CD4-positive, alpha-beta memory T cell (primary cell): ENCODE results near the gene MAGI1. TPM values are rescaled to one million over a fixed set of nuclear protein-coding genes. Genes with fewer than 3 reads are reported as not detected.

Source experiments
- CTCF ChIA-PET: fragments of 350-600 bp; sonication (Branson Sonifier 250); formaldehyde crosslinking; loops from one replicate; lab custom pipeline; 2021; ENCODE audit warnings: inconsistent platforms; ENCODE audit not compliant: partially characterized antibody; lab: Charles Lee
- POLR2A ChIA-PET: fragments of 350-600 bp; sonication (Branson Sonifier 250); formaldehyde crosslinking; loops from one replicate; lab custom pipeline; 2021; ENCODE audit not compliant: partially characterized antibody; lab: Charles Lee
- DNase-seq, 5 donors: peaks; one replicate each; pipeline versions ENCODE4 v3.0.0 to v3.0.0-alpha.2; 2020 to 2022; ENCODE audit warnings: mixed read lengths in 1 of 5
- H3K27ac ChIP-seq: one replicate; pipeline ENCODE4 v1.7.0; 2013; ENCODE audit warnings: low read depth, low read length
- H3K27me3 ChIP-seq: 2 replicates; pipeline ENCODE4 v1.7.0; 2013; ENCODE audit warnings: mild to moderate bottlenecking, low read length, moderate library complexity; ENCODE audit not compliant: insufficient read depth
- H3K36me3 ChIP-seq: 2 replicates; pipeline ENCODE4 v1.7.0; 2013; ENCODE audit warnings: mild to moderate bottlenecking, low read length, moderate library complexity; ENCODE audit not compliant: insufficient read depth
- H3K4me1 ChIP-seq: 2 replicates; pipeline ENCODE4 v1.7.0; 2013; ENCODE audit warnings: mild to moderate bottlenecking, low read length, moderate library complexity; ENCODE audit not compliant: insufficient read depth
- H3K4me3 ChIP-seq, 2 donors: one replicate each; pipeline ENCODE4 v1.7.0; 2013; ENCODE audit warnings: low read length in 2 of 2, mild to moderate bottlenecking in 1 of 2
- H3K9me3 ChIP-seq, 2 donors: one replicate each; pipeline ENCODE4 v1.7.0; 2013; ENCODE audit warnings: low read length in 2 of 2, control low read depth in 1 of 2; ENCODE audit not compliant: control insufficient read depth in 1 of 2
- H3K27ac Mint-ChIP-seq, 7 donors: one replicate each; pipeline ENCODE4 v1.8.0; 2020 to 2021; ENCODE audit warnings: mixed read lengths in 7 of 7, mild to moderate bottlenecking in 6 of 7, inconsistent platforms in 3 of 7, moderate library complexity in 3 of 7
- H3K27me3 Mint-ChIP-seq, 2 donors: one replicate each; pipeline ENCODE4 v1.8.0; 2020 to 2021; ENCODE audit warnings: mixed read lengths in 2 of 2
- H3K36me3 Mint-ChIP-seq, 2 donors: one replicate each; pipeline ENCODE4 v1.8.0; 2020 to 2021; ENCODE audit warnings: mixed read lengths in 2 of 2, inconsistent platforms in 1 of 2, mild to moderate bottlenecking in 1 of 2
- H3K4me1 Mint-ChIP-seq, 4 donors: one replicate each; pipeline ENCODE4 v1.8.0; 2020 to 2021; ENCODE audit warnings: mixed read lengths in 4 of 4, mild to moderate bottlenecking in 1 of 4
- H3K4me3 Mint-ChIP-seq, 8 donors: one replicate each; pipeline ENCODE4 v1.8.0; 2020 to 2021; ENCODE audit warnings: mixed read lengths in 8 of 8, mild to moderate bottlenecking in 7 of 8, moderate library complexity in 6 of 8, inconsistent platforms in 3 of 8
- H3K9me3 Mint-ChIP-seq, 8 donors: one replicate each; pipeline ENCODE4 v1.8.0; 2020 to 2021; ENCODE audit warnings: mixed read lengths in 8 of 8, mild to moderate bottlenecking in 5 of 8, inconsistent platforms in 3 of 8, moderate library complexity in 1 of 8
- intact Hi-C: fragments of 100-400 bp; cut with micrococcal nuclease; formaldehyde crosslinking; loops from one replicate; pipeline ENCODE4 v1.15.1; 2023
- polyA plus RNA-seq, 2 donors: library from polyadenylated mRNA; unstranded; fragments of 300-500 nt; fragmentation: Illumina TruSeq; gene quantifications; one replicate each; pipeline ENCODE4 v1.2.3, GENCODE V29; 2021
- total RNA-seq, 2 experiments: library from RNA; stranded (reverse); gene quantifications; one replicate each; pipeline ENCODE4 v1.2.3, GENCODE V29; 2021

Gene MAGI1
- total and polyA plus RNA-seq, 4 experiments from 2014 or later = 0.20 TPM; not detected in 3

GRCh38 chr3:65438096-65438495 is 600.6 kb downstream of the MAGI1 start:
- POLR2A ChIA-PET = no interaction called here
- H3K27ac ChIP-seq = no peak overlapping the region
- H3K9me3 Mint-ChIP-seq = peaks cover 0 to 3% (median 0%) of the 10 kb centered on the region in 8 donors
- no peaks in the 10 kb centered on the region for H3K36me3 Mint-ChIP-seq
- intact Hi-C loops = no loop called here
- no peaks in the 10 kb centered on the region for H3K36me3 ChIP-seq
- no peak for DNase-seq
- no peaks in the 10 kb centered on the region for H3K27me3 ChIP-seq
- no peaks in the 10 kb centered on the region for H3K4me1 ChIP-seq
- no peak overlapping the region for H3K27ac Mint-ChIP-seq
- no peaks in the 10 kb centered on the region for H3K27me3 Mint-ChIP-seq
- CTCF ChIA-PET = no interaction called here
- H3K4me1 Mint-ChIP-seq = no peaks in the 10 kb centered on the region
- H3K9me3 ChIP-seq = no peaks in the 10 kb centered on the region
- H3K4me3 Mint-ChIP-seq = no peak overlapping the region
- H3K4me3 ChIP-seq = no peak overlapping the region

GRCh38 chr3:65436580-65436979 is 602.1 kb downstream of the MAGI1 start:
- H3K27me3 Mint-ChIP-seq = no peaks in the 10 kb centered on the region
- no peaks in the 10 kb centered on the region for H3K9me3 ChIP-seq
- H3K4me1 Mint-ChIP-seq = no peaks in the 10 kb centered on the region
- no peak overlapping the region for H3K4me3 Mint-ChIP-seq
- ChIA-PET POLR2A (no interaction called here), CTCF (no interaction called here)
- no peaks in the 10 kb centered on the region for H3K36me3 Mint-ChIP-seq
- no peaks in the 10 kb centered on the region for H3K27me3 ChIP-seq
- no peaks in the 10 kb centered on the region for H3K4me1 ChIP-seq
- no peak overlapping the region for H3K27ac ChIP-seq
- no peak for DNase-seq
- intact Hi-C loops = no loop called here
- H3K9me3 Mint-ChIP-seq = peaks cover 0 to 3% (median 0%) of the 10 kb centered on the region in 8 donors
- no peak overlapping the region for H3K27ac Mint-ChIP-seq
- H3K4me3 ChIP-seq = no peak overlapping the region
- H3K36me3 ChIP-seq = no peaks in the 10 kb centered on the region

GRCh38 chr3:65433480-65433879 is 605.2 kb downstream of the MAGI1 start:
- H3K9me3 Mint-ChIP-seq = peaks cover 0 to 8% (median under 1%) of the 10 kb centered on the region in 8 donors
- Histone ChIP-seq H3K9me3 (no peaks in the 10 kb centered on the region), H3K27ac (no peak overlapping the region), H3K27me3 (no peaks in the 10 kb centered on the region), H3K36me3 (no peaks in the 10 kb centered on the region), H3K4me3 (no peak overlapping the region), H3K4me1 (no peaks in the 10 kb centered on the region)
- intact Hi-C loops = no loop called here
- DNase-seq = no peak
- no peaks in the 10 kb centered on the region for H3K4me1 Mint-ChIP-seq
- H3K27me3 Mint-ChIP-seq = no peaks in the 10 kb centered on the region
- ChIA-PET CTCF (no interaction called here), POLR2A (no interaction called here)
- no peak overlapping the region for H3K27ac Mint-ChIP-seq
- H3K4me3 Mint-ChIP-seq = no peak overlapping the region
- H3K36me3 Mint-ChIP-seq = no peaks in the 10 kb centered on the region

GRCh38 chr3:65432388-65433003 is 606.2 kb downstream of the MAGI1 start:
- POLR2A ChIA-PET = no interaction called here

GRCh38 chr3:65425880-65426279 is 612.8 kb downstream of the MAGI1 start:
- H3K9me3 Mint-ChIP-seq = peaks cover 0 to 9% (median under 1%) of the 10 kb centered on the region in 8 donors
- H3K36me3 Mint-ChIP-seq = no peaks in the 10 kb centered on the region
- Histone ChIP-seq H3K9me3 (no peaks in the 10 kb centered on the region), H3K36me3 (no peaks in the 10 kb centered on the region), H3K27ac (no peak overlapping the region), H3K27me3 (no peaks in the 10 kb centered on the region), H3K4me3 (no peak overlapping the region), H3K4me1 (no peaks in the 10 kb centered on the region)
- no peaks in the 10 kb centered on the region for H3K4me1 Mint-ChIP-seq
- no peak overlapping the region for H3K4me3 Mint-ChIP-seq
- intact Hi-C loops = no loop called here
- ChIA-PET CTCF (interaction anchor here (1.1 kb wide), 1 partner anchor 23 kb away, joined by 3 read pairs; no protein-coding TSS in a partner anchor), POLR2A (no interaction called here)
- H3K27me3 Mint-ChIP-seq = no peaks in the 10 kb centered on the region
- no peak for DNase-seq
- H3K27ac Mint-ChIP-seq = no peak overlapping the region

More at GRCh38 chr3:65432388-65433003, 606.2 kb downstream of the MAGI1 start:
- DNase-seq = no peak
- no peak overlapping the region for H3K27ac ChIP-seq
- no peaks in the 10 kb centered on the region for H3K9me3 ChIP-seq
- H3K4me3 ChIP-seq = no peak overlapping the region
- H3K27ac Mint-ChIP-seq = no peak overlapping the region
- no peaks in the 10 kb centered on the region for H3K27me3 ChIP-seq
- H3K9me3 Mint-ChIP-seq = peaks cover 0 to 8% (median under 1%) of the 10 kb centered on the region in 8 donors
- no peaks in the 10 kb centered on the region for H3K4me1 Mint-ChIP-seq
- no peak overlapping the region for H3K4me3 Mint-ChIP-seq
- no peaks in the 10 kb centered on the region for H3K4me1 ChIP-seq
- intact Hi-C loops = no loop called here
- H3K36me3 Mint-ChIP-seq = no peaks in the 10 kb centered on the region
- H3K27me3 Mint-ChIP-seq = no peaks in the 10 kb centered on the region
- CTCF ChIA-PET = no interaction called here
- H3K36me3 ChIP-seq = no peaks in the 10 kb centered on the region

GRCh38 chr3:65422154-65422553 is 616.6 kb downstream of the MAGI1 start:
- H3K36me3 ChIP-seq = no peaks in the 10 kb centered on the region
- H3K4me1 ChIP-seq = no peaks in the 10 kb centered on the region
- H3K36me3 Mint-ChIP-seq = no peaks in the 10 kb centered on the region
- CTCF ChIA-PET = no interaction called here
- H3K27ac Mint-ChIP-seq = no peak overlapping the region
- no peaks in the 10 kb centered on the region for H3K27me3 ChIP-seq
- no peak for DNase-seq
- no peak overlapping the region for H3K4me3 ChIP-seq
- intact Hi-C loops = no loop called here
- POLR2A ChIA-PET = no interaction called here
- no peak overlapping the region for H3K27ac ChIP-seq
- H3K4me3 Mint-ChIP-seq = no peak overlapping the region
- no peaks in the 10 kb centered on the region for H3K9me3 ChIP-seq
- peaks cover 0 to 3% (median 0%) of the 10 kb centered on the region in 8 donors for H3K9me3 Mint-ChIP-seq
- H3K4me1 Mint-ChIP-seq = no peaks in the 10 kb centered on the region
- no peaks in the 10 kb centered on the region for H3K27me3 Mint-ChIP-seq

GRCh38 chr3:65419233-65419632 is 619.5 kb downstream of the MAGI1 start:
- no peaks in the 10 kb centered on the region for H3K36me3 Mint-ChIP-seq
- no peak overlapping the region for H3K27ac ChIP-seq
- no peaks in the 10 kb centered on the region for H3K4me1 ChIP-seq
- no peaks in the 10 kb centered on the region for H3K9me3 ChIP-seq
- ChIA-PET CTCF (no interaction called here), POLR2A (no interaction called here)
- no peak overlapping the region for H3K27ac Mint-ChIP-seq
- intact Hi-C loops = no loop called here
- H3K4me1 Mint-ChIP-seq = no peaks in the 10 kb centered on the region
- no peak overlapping the region for H3K4me3 Mint-ChIP-seq
- no peak for DNase-seq
- no peaks in the 10 kb centered on the region for H3K27me3 ChIP-seq
- no peak overlapping the region for H3K4me3 ChIP-seq
- H3K27me3 Mint-ChIP-seq = no peaks in the 10 kb centered on the region
- no peaks in the 10 kb centered on the region for H3K36me3 ChIP-seq
- H3K9me3 Mint-ChIP-seq = peaks cover 0 to 6% (median 4%) of the 10 kb centered on the region in 8 donors
